ENCODE results near the gene METTL2B.
A peak's percentile ranks its signal among the peaks of the same experiment; 100 is the strongest.
"Not testable (repeated sequence)": the region's sequence is repeated elsewhere in the genome, so short reads cannot be mapped to it uniquely, and the experiment has no call there.

The METTL2B gene

GRCh38 chr7:128511692-128512091 lies 35.1 kb downstream of the METTL2B start:
- intact Hi-C loops (cut with DNase I), result not testable (repeated sequence)

GRCh38 chr7:128515232-128515631 lies 38.7 kb downstream of the METTL2B start:
- intact Hi-C loops (cut with DNase I); DNase-seq: not testable (repeated sequence)

More at GRCh38 chr7:128511692-128512091, 35.1 kb downstream of the METTL2B start:
- DNase-seq, result not testable (repeated sequence)

- DNase-seq; intact Hi-C loops (cut with DNase I): not testable (repeated sequence)
Measured at GRCh38 chr7:128517023-128517422, 40.5 kb downstream of the METTL2B start.

GRCh38 chr7:128523226-128523931 lies 46.8 kb downstream of the METTL2B start:
- peak in 41 of 42 donors; percentile 28 to 90 (median 71) for DNase-seq
- intact Hi-C loops (cut with DNase I), result not testable (repeated sequence)

GRCh38 chr7:128523932-128524524 lies 47.5 kb downstream of the METTL2B start:
- DNase-seq; intact Hi-C loops (cut with DNase I): not testable (repeated sequence)

GRCh38 chr7:128525584-128525983 lies 49.0 kb downstream of the METTL2B start:
- intact Hi-C loops (cut with DNase I), result not testable (repeated sequence)
- peak in 2 of 42 donors; percentile 16 to 50 for DNase-seq

- intact Hi-C loops (cut with DNase I); DNase-seq: not testable (repeated sequence)
Measured at GRCh38 chr7:128526062-128526466, 49.5 kb downstream of the METTL2B start.

- DNase-seq, result peak in 2 of 42 donors; percentile 0 to 15
- intact Hi-C loops (cut with DNase I), result not testable (repeated sequence)
Measured at GRCh38 chr7:128529191-128529590, 52.6 kb downstream of the METTL2B start.

GRCh38 chr7:128530121-128530854 lies 53.7 kb downstream of the METTL2B start:
- DNase-seq, result peak in 20 of 42 donors; percentile 3 to 63 (median 32)
- intact Hi-C loops (cut with DNase I), result loop anchor here (10.0 kb wide), 1 partner anchor 75 kb away; the partner anchor contains the start of gene HILPDA

GRCh38 chr7:128530855-128531104 lies 54.2 kb downstream of the METTL2B start:
- intact Hi-C loops (cut with DNase I), result loop anchor here (10.0 kb wide), 1 partner anchor 76 kb away; the partner anchor contains the start of gene HILPDA
- DNase-seq, result peak in 1 of 42 donors; percentile 63

GRCh38 chr7:128531105-128531954 lies 54.8 kb downstream of the METTL2B start:
- intact Hi-C loops (cut with DNase I), result loop anchor here (10.0 kb wide), 1 partner anchor 77 kb away; the partner anchor contains the start of gene HILPDA
- peak; percentile 49 to 93 (median 79) for DNase-seq

GRCh38 chr7:128531955-128532478 lies 55.5 kb downstream of the METTL2B start:
- intact Hi-C loops (cut with DNase I), result loop anchor here (10.0 kb wide), 1 partner anchor 77 kb away; the partner anchor contains the start of gene HILPDA
- DNase-seq, result peak in 40 of 42 donors; percentile 11 to 73 (median 36)

- not testable (repeated sequence) for DNase-seq
- intact Hi-C loops (cut with DNase I), result loop anchor here (10.0 kb wide), 1 partner anchor 78 kb away; the partner anchor contains the start of gene HILPDA
Measured at GRCh38 chr7:128532956-128533355, 56.4 kb downstream of the METTL2B start.

- intact Hi-C loops (cut with DNase I), result loop anchor here (10.0 kb wide), 1 partner anchor 83 kb away; the partner anchor contains the start of gene HILPDA
- DNase-seq, result peak in 3 of 42 donors; percentile 16 to 37 (median 25)
Measured at GRCh38 chr7:128537410-128537809, 60.9 kb downstream of the METTL2B start.

GRCh38 chr7:128542530-128542929 lies 66.0 kb downstream of the METTL2B start:
- intact Hi-C loops (cut with DNase I); DNase-seq: not testable (repeated sequence)

- intact Hi-C loops (cut with DNase I); DNase-seq: not testable (repeated sequence)
Measured at GRCh38 chr7:128543300-128543699, 66.8 kb downstream of the METTL2B start.

GRCh38 chr7:128546319-128546851 lies 69.8 kb downstream of the METTL2B start:
- DNase-seq; intact Hi-C loops (cut with DNase I): not testable (repeated sequence)

GRCh38 chr7:128550920-128551319 lies 74.4 kb downstream of the METTL2B start:
- DNase-seq, result no peak
- intact Hi-C loops (cut with DNase I), result no loop called here
